ENCODE results near the gene PTPRD. TPM values are rescaled to one million over a fixed set of nuclear protein-coding genes. Genes with fewer than 3 reads are reported as not detected.

PTPRD gene
- total RNA-seq, 1 experiment from 2014 or later, result 69.6 TPM

DNA sequence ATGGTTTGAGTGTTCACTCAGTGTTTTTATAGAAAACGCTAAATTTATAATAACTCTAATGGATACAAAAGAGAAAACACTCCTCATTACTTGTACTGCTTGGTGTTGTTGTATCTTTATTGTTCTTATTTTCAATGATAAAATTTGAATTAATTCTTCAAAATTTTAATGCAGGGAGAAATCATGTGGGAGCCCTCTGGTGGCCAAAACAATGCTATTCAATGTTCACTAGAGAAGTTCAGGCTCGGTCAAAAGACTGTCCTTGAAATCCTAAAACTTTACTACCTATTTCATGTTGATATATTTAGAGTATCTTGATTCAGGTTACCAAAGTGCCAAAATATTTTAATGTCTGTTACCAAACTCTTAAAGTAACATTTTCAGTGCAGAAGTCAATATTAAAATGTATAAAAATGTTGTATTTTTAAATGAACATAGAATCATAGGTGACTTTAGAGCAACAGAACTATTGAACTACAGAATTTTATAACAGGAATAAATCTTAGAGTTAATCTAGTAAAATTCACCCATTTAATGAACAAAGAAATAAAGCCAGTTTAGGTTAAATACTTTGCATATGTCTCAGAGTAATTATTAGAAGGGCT, 1259.8 kb downstream of the PTPRD start:
- Mint-ChIP-seq H3K4me3 (no peak overlapping the region), H3K27me3 (ENCODE audit: low read depth) (no peaks in the 10 kb centered on the region), H3K36me3 (no peaks in the 10 kb centered on the region), H3K9me3 (no peaks in the 10 kb centered on the region), H3K27ac (no peak overlapping the region), H3K4me1 (peaks cover 5% of the 10 kb centered on the region)
- ATAC-seq, result no peak
- TF ChIP-seq ZNF263 (CRISPR knock-in tag; IDR thresholded peaks at IDR 0.05; ENCODE audit: low read depth) (no peak), HMGA2 (CRISPR knock-in tag; IDR thresholded peaks at IDR 0.05) (no peak)
- TF ChIP-seq, protein P1, sequence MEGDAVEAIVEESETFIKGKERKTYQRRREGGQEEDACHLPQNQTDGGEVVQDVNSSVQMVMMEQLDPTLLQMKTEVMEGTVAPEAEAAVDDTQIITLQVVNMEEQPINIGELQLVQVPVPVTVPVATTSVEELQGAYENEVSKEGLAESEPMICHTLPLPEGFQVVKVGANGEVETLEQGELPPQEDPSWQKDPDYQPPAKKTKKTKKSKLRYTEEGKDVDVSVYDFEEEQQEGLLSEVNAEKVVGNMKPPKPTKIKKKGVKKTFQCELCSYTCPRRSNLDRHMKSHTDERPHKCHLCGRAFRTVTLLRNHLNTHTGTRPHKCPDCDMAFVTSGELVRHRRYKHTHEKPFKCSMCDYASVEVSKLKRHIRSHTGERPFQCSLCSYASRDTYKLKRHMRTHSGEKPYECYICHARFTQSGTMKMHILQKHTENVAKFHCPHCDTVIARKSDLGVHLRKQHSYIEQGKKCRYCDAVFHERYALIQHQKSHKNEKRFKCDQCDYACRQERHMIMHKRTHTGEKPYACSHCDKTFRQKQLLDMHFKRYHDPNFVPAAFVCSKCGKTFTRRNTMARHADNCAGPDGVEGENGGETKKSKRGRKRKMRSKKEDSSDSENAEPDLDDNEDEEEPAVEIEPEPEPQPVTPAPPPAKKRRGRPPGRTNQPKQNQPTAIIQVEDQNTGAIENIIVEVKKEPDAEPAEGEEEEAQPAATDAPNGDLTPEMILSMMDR (IDR thresholded peaks at IDR 0.05), result peak; percentile 40
- TF ChIP-seq, protein P2, sequence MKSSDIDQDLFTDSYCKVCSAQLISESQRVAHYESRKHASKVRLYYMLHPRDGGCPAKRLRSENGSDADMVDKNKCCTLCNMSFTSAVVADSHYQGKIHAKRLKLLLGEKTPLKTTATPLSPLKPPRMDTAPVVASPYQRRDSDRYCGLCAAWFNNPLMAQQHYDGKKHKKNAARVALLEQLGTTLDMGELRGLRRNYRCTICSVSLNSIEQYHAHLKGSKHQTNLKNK (CRISPR knock-in tag; IDR thresholded peaks at IDR 0.05), result no peak
- no peak for DNase-seq (ENCODE audit: low spot score)
- ChIA-PET CTCF (interaction anchor here (1.4 kb wide), 1 partner anchor 246 kb away, joined by 6 read pairs; no protein-coding TSS in a partner anchor), POLR2A (no interaction called here)

DNA sequence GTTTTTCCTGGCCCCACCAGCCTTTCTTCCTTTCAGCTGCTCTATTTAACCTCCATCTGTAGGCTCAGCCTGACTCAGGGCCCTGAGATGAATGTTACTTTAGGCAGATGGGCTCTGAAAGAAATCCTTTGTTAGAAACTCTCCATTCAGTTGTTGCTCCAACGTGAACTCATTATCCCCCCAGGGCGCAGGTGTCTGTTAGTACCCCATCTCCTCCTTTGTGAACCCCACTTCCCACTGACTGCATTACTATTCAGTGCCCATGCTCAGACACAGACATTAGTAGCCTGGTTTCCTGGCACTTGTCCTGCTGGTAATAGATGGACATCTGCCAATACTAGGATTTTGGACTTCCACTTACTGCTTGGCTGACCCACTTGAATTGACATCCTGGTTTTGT, 1271.6 kb downstream of the PTPRD start:
- Mint-ChIP-seq H3K36me3 (no peaks in the 10 kb centered on the region), H3K27me3 (ENCODE audit: low read depth) (no peaks in the 10 kb centered on the region), H3K4me3 (no peak overlapping the region), H3K4me1 (peaks cover 11% of the 10 kb centered on the region), H3K27ac (no peak overlapping the region), H3K9me3 (peaks cover 7% of the 10 kb centered on the region)
- ATAC-seq (peak; percentile 57), DNase-seq (ENCODE audit: low spot score) (no peak)
- ChIA-PET CTCF (no interaction called here), POLR2A (no interaction called here)
- TF ChIP-seq ETV6 (CRISPR knock-in tag; IDR thresholded peaks at IDR 0.05) (no peak), EMX1 (CRISPR knock-in tag; IDR thresholded peaks at IDR 0.05) (no peak), CBFB (CRISPR knock-in tag; IDR thresholded peaks at IDR 0.05; ENCODE audit: low read depth) (no peak), GABPB1 (CRISPR knock-in tag; IDR thresholded peaks at IDR 0.05) (no peak), OVOL2 (CRISPR knock-in tag; IDR thresholded peaks at IDR 0.05; ENCODE audit: borderline replicate concordance) (no peak), ELF4 (CRISPR knock-in tag; IDR thresholded peaks at IDR 0.05; ENCODE audit: low read depth) (no peak), JAZF1 (CRISPR knock-in tag; IDR thresholded peaks at IDR 0.05) (no peak), MYBL2 (CRISPR knock-in tag; IDR thresholded peaks at IDR 0.05) (no peak), KAT7 (CRISPR knock-in tag; IDR thresholded peaks at IDR 0.05; ENCODE audit: borderline replicate concordance) (no peak), NR2C2 (CRISPR knock-in tag; IDR thresholded peaks at IDR 0.05) (no peak)
- TF ChIP-seq, protein P2 (CRISPR knock-in tag; IDR thresholded peaks at IDR 0.05), result no peak
- TF ChIP-seq, protein P3, sequence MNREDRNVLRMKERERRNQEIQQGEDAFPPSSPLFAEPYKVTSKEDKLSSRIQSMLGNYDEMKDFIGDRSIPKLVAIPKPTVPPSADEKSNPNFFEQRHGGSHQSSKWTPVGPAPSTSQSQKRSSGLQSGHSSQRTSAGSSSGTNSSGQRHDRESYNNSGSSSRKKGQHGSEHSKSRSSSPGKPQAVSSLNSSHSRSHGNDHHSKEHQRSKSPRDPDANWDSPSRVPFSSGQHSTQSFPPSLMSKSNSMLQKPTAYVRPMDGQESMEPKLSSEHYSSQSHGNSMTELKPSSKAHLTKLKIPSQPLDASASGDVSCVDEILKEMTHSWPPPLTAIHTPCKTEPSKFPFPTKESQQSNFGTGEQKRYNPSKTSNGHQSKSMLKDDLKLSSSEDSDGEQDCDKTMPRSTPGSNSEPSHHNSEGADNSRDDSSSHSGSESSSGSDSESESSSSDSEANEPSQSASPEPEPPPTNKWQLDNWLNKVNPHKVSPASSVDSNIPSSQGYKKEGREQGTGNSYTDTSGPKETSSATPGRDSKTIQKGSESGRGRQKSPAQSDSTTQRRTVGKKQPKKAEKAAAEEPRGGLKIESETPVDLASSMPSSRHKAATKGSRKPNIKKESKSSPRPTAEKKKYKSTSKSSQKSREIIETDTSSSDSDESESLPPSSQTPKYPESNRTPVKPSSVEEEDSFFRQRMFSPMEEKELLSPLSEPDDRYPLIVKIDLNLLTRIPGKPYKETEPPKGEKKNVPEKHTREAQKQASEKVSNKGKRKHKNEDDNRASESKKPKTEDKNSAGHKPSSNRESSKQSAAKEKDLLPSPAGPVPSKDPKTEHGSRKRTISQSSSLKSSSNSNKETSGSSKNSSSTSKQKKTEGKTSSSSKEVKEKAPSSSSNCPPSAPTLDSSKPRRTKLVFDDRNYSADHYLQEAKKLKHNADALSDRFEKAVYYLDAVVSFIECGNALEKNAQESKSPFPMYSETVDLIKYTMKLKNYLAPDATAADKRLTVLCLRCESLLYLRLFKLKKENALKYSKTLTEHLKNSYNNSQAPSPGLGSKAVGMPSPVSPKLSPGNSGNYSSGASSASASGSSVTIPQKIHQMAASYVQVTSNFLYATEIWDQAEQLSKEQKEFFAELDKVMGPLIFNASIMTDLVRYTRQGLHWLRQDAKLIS (CRISPR knock-in tag; IDR thresholded peaks at IDR 0.05; ENCODE audit: borderline replicate concordance), result no peak

DNA sequence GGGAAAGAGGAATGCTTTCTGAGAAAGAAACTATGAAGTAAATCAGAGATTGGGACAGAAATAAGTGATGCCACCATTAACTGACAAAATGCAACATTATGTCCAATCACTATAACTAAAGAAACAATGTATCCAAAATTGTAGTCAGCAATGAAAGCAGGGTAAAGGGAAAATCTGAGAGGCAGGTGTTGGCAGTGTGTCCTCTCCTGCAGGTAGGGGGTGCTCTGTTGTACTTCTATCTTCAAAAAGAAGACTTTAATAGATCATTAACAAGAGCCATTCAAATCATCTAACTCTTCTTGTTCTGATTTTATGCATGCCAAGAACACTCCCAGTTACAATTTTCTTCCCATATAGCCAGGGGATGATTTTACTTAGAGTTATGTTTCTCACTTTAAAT, 1275.7 kb downstream of the PTPRD start:
- Mint-ChIP-seq H3K4me3 (no peak overlapping the region), H3K27me3 (ENCODE audit: low read depth) (no peaks in the 10 kb centered on the region), H3K27ac (no peak overlapping the region), H3K4me1 (peaks cover 11% of the 10 kb centered on the region), H3K36me3 (no peaks in the 10 kb centered on the region), H3K9me3 (no peaks in the 10 kb centered on the region)
- peak; percentile 67; the same call in 1 of the 2 replicates for ATAC-seq
- no peak for DNase-seq (ENCODE audit: low spot score)
- TF ChIP-seq, protein P4, sequence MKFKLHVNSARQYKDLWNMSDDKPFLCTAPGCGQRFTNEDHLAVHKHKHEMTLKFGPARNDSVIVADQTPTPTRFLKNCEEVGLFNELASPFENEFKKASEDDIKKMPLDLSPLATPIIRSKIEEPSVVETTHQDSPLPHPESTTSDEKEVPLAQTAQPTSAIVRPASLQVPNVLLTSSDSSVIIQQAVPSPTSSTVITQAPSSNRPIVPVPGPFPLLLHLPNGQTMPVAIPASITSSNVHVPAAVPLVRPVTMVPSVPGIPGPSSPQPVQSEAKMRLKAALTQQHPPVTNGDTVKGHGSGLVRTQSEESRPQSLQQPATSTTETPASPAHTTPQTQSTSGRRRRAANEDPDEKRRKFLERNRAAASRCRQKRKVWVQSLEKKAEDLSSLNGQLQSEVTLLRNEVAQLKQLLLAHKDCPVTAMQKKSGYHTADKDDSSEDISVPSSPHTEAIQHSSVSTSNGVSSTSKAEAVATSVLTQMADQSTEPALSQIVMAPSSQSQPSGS (CRISPR knock-in tag; IDR thresholded peaks at IDR 0.05; ENCODE audit: borderline replicate concordance, low read depth), result no peak
- TF ChIP-seq SMAD3 (CRISPR knock-in tag; IDR thresholded peaks at IDR 0.05; ENCODE audit: borderline replicate concordance), result no peak
- no peak for TF ChIP-seq ZNF263 (CRISPR knock-in tag; IDR thresholded peaks at IDR 0.05; ENCODE audit: low read depth)
- TF ChIP-seq, protein P5, sequence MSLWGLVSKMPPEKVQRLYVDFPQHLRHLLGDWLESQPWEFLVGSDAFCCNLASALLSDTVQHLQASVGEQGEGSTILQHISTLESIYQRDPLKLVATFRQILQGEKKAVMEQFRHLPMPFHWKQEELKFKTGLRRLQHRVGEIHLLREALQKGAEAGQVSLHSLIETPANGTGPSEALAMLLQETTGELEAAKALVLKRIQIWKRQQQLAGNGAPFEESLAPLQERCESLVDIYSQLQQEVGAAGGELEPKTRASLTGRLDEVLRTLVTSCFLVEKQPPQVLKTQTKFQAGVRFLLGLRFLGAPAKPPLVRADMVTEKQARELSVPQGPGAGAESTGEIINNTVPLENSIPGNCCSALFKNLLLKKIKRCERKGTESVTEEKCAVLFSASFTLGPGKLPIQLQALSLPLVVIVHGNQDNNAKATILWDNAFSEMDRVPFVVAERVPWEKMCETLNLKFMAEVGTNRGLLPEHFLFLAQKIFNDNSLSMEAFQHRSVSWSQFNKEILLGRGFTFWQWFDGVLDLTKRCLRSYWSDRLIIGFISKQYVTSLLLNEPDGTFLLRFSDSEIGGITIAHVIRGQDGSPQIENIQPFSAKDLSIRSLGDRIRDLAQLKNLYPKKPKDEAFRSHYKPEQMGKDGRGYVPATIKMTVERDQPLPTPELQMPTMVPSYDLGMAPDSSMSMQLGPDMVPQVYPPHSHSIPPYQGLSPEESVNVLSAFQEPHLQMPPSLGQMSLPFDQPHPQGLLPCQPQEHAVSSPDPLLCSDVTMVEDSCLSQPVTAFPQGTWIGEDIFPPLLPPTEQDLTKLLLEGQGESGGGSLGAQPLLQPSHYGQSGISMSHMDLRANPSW (CRISPR knock-in tag; conservative IDR thresholded peaks at IDR 0.05; ENCODE audit: low read depth), result no peak
- TF ChIP-seq GTF2I (CRISPR knock-in tag; conservative IDR thresholded peaks at IDR 0.05), result no peak
- TF ChIP-seq, protein P6, sequence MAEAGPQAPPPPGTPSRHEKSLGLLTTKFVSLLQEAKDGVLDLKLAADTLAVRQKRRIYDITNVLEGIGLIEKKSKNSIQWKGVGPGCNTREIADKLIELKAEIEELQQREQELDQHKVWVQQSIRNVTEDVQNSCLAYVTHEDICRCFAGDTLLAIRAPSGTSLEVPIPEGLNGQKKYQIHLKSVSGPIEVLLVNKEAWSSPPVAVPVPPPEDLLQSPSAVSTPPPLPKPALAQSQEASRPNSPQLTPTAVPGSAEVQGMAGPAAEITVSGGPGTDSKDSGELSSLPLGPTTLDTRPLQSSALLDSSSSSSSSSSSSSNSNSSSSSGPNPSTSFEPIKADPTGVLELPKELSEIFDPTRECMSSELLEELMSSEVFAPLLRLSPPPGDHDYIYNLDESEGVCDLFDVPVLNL (CRISPR knock-in tag; IDR thresholded peaks at IDR 0.05; ENCODE audit: borderline replicate concordance, low read depth), result no peak
- POLR2A ChIA-PET, result no interaction called here
- CTCF ChIA-PET, result no interaction called here
